Activated T-cell treated with anti-CD3 and anti-CD28 coated beads, Interleukin-2, amount 50 U/mL, for 72 hours (primary cell): ENCODE results near the gene SDK1. TPM values are rescaled to one million over a fixed set of nuclear protein-coding genes. Genes with fewer than 3 reads are reported as not detected.
A peak's percentile ranks its signal among the peaks of the same experiment; 100 is the strongest.

ENCODE experiments used
- ATAC-seq, 2 donors: fragments of 150-1000 bp; cut with Tn5 transposase; replicated peaks in 1 of 2; 2 replicates each; pipeline ENCODE4 v1.10.0; 2021; ENCODE audit warnings: moderate library complexity in 2 of 2, mild to moderate bottlenecking in 1 of 2
- DNase-seq, 2 donors: peaks; one replicate each; pipeline ENCODE4 v3.0.0; 2021 to 2022; ENCODE audit warnings: mixed read lengths in 1 of 2
- H3K27ac Mint-ChIP-seq: one replicate; pipeline ENCODE4 v1.8.0; 2022; ENCODE audit warnings: mild to moderate bottlenecking, moderate library complexity, mixed read lengths
- H3K27me3 Mint-ChIP-seq: one replicate; pipeline ENCODE4 v1.8.0; 2022; ENCODE audit warnings: low read depth, mixed read lengths
- H3K36me3 Mint-ChIP-seq, 2 donors: one replicate each; pipeline ENCODE4 v1.8.0; 2022; ENCODE audit warnings: mixed read lengths in 2 of 2, mild to moderate bottlenecking in 1 of 2; ENCODE audit not compliant: insufficient read depth in 2 of 2
- H3K4me1 Mint-ChIP-seq: one replicate; pipeline ENCODE4 v1.8.0; 2022; ENCODE audit warnings: low read depth, mixed read lengths
- H3K4me3 Mint-ChIP-seq, 2 donors: one replicate each; pipeline ENCODE4 v1.8.0; 2022; ENCODE audit warnings: mild to moderate bottlenecking in 2 of 2, mixed read lengths in 2 of 2, moderate library complexity in 2 of 2
- H3K9me3 Mint-ChIP-seq, 2 donors: one replicate each; pipeline ENCODE4 v1.8.0; 2022; ENCODE audit warnings: mixed read lengths in 2 of 2
- total RNA-seq, 2 donors: library from RNA; stranded (reverse); gene quantifications; one replicate each; pipeline ENCODE4 v1.2.3, GENCODE V29; 2022

The SDK1 gene
- total RNA-seq, 2 donors from 2014 or later, result 6.1 to 6.3 TPM

DNA sequence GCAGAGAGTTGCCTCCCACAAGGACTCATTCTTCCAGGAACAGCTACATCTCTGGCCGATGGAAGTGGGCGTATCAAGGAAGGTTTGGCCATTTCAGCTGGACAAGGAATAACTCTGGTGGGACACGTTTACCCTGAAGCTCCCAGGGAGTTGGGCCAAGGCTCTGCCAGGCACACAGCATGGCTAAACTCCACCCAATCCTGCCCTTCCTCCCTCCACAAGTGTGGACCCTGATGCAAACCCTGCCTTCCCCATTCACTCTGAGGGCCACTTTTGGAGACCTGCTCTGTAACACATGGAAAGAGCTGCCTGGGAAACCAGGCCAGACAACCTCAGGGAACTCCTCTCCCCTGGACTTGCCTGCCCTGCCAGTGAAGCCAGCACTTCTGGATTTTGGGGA is 973.2 kb downstream of the SDK1 start:
- peaks cover 0 to 6% of the 10 kb centered on the region in 2 donors for H3K36me3 Mint-ChIP-seq
- no peak for DNase-seq
- H3K27me3 Mint-ChIP-seq, result no peaks in the 10 kb centered on the region
- H3K4me3 Mint-ChIP-seq, result no peak overlapping the region
- no peak overlapping the region for H3K27ac Mint-ChIP-seq
- no peaks in the 10 kb centered on the region for H3K4me1 Mint-ChIP-seq
- no peak for ATAC-seq
- peaks cover 6 to 9% of the 10 kb centered on the region in 2 donors for H3K9me3 Mint-ChIP-seq

DNA sequence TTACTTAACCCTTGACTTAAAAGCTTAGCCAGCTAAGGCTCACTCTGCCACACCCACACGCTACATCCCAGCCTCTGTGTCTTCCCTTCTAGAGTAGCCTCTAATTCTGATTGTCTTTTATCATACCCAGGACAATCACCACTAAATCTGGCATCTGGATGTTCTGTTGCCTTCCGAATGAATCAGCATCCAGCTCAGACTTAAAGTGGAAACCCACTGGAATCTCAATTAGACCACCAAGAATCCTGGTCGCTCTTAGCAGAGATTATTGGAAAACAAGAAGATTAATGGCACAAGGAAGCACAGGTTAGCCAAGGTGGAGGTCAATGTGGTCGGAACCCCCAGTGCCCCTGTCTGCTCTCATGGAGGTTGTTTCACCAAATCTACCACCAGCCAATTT is 976.9 kb downstream of the SDK1 start:
- H3K27ac Mint-ChIP-seq, result no peak overlapping the region
- peaks cover 0 to 6% of the 10 kb centered on the region in 2 donors for H3K36me3 Mint-ChIP-seq
- no peaks in the 10 kb centered on the region for H3K27me3 Mint-ChIP-seq
- no peak for DNase-seq
- peaks cover 6 to 9% of the 10 kb centered on the region in 2 donors for H3K9me3 Mint-ChIP-seq
- ATAC-seq, result no peak
- no peak overlapping the region for H3K4me3 Mint-ChIP-seq
- H3K4me1 Mint-ChIP-seq, result no peaks in the 10 kb centered on the region

DNA sequence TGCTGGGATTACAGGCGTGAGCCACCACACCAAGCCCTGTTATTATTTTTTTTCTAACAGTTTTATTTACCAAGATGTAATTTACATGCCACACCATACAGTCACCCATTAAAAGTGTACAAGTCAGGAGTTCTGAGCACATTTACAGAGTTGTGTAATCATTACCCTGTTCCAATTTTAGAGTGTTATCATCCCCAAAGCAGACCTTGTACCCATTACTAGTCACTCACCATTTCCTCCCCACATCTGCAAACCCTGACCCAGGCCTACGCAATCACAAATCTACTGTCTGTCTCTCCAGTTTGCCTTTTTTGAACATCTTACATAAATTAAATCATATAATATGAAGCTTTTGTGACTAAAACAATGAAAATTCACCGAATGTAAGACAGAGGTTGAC is 978.2 kb downstream of the SDK1 start:
- Mint-ChIP-seq H3K27ac (peak overlapping the region; percentile 83), H3K4me3 (no peak overlapping the region), H3K4me1 (no peaks in the 10 kb centered on the region), H3K36me3 (peaks cover 0 to 6% of the 10 kb centered on the region in 2 donors), H3K9me3 (peaks cover 5 to 6% of the 10 kb centered on the region in 2 donors), H3K27me3 (no peaks in the 10 kb centered on the region)
- ATAC-seq (no peak), DNase-seq (no peak)

DNA sequence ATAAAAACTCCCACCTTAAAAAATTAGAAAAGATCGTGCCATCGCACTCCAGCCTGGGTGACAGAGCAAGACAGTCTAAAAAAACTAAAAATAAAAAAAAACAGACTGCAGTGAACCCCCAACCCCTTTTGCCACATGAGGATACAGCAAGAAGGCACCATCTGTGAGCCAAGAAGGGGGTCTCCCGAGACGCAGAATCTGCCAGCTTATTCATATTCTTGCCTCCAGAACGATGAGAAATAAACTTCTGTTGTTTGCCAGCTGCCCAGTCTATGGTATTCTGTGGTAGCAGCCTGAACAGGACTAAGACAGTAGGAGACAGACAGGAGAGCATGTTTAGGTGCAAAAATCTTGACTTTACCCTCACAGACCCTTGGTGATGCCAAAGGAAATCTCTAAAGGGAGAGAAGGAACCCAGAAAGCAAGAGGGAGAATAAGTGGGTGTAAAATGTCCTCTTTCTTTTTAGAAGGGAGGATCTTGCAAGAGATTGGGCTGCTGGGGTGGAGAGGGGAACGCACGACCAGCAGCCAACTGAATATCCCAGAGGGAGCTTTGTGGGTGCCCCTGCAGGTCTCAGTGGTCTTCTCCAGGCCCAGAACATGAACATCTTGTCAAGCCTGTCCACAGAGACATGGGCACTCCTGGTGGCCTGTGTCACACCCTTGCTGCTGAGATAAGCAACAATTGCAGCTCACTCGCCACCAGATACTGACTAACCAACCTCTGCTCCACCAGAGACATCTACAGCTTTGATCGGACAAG is 980.4 kb downstream of the SDK1 start:
- no peaks in the 10 kb centered on the region for H3K4me1 Mint-ChIP-seq
- ATAC-seq, result no peak
- H3K27me3 Mint-ChIP-seq, result no peaks in the 10 kb centered on the region
- no peak overlapping the region for H3K4me3 Mint-ChIP-seq
- DNase-seq, result no peak
- no peak overlapping the region for H3K27ac Mint-ChIP-seq
- H3K9me3 Mint-ChIP-seq, result peaks cover 0 to 2% of the 10 kb centered on the region in 2 donors
- H3K36me3 Mint-ChIP-seq, result peaks cover 0 to 2% of the 10 kb centered on the region in 2 donors

DNA sequence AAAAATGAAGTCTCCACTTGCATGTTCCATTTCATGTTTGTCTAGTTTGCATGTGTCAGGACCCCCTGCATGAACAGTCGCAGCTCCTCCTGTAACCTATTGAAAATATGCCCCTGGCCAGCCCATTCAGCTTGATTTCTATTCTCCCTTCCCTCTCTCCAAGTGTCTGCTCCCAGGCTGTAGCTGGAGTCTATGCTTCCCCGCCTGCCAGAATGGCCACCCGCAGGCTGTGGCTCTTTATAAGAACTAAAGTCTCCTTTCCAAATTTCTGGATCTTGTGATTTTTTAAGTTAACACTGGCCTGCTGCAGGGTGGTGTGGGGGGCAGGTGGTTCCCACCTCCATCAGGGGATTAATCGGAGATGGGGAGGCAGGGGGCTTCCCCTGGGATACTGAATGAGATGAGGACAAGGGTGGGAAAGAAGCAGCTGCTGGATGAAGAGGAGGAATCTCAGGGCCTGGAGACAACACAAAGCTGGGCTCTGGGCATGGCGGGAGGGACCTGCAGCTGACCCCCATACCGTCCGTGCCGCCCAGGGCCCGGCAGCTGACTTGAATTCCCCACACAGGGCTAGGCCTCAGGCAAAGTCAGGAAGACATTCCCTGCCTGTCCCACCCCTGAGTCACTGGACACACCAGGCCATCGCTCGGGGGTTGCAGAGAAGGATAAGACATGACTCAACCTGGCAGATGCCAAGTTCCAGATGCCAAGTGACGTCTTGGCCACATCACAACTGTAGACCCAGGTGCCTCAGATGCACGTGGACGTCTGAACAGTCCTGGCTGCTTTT is 981.6 kb downstream of the SDK1 start:
- no peak for DNase-seq
- no peaks in the 10 kb centered on the region for H3K4me1 Mint-ChIP-seq
- no peaks in the 10 kb centered on the region for H3K9me3 Mint-ChIP-seq
- no peak overlapping the region for H3K4me3 Mint-ChIP-seq
- no peaks in the 10 kb centered on the region for H3K36me3 Mint-ChIP-seq
- H3K27me3 Mint-ChIP-seq, result no peaks in the 10 kb centered on the region
- H3K27ac Mint-ChIP-seq, result no peak overlapping the region
- ATAC-seq, result no peak

DNA sequence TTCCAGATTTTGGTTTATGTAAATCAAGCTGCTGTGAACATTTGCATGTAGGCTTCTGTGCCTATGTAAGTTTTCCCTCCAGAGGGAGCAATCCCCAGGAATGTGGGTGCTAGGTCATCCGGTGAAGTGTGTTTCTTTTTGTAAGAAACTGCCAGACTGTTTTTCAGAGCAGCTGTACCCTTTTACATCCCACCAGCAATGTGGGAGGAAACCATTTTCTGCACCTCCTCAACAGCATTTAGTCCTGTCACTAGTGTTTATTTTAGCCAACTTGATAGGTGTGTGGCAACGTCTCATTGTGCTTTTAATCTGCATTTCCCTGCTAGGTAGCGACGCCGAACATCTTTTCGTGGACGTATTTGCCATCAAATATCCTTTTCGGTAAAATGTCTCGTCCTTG is 985.3 kb downstream of the SDK1 start:
- ATAC-seq (no peak), DNase-seq (no peak)
- no peak overlapping the region for H3K4me3 Mint-ChIP-seq
- no peak overlapping the region for H3K27ac Mint-ChIP-seq
- no peaks in the 10 kb centered on the region for H3K4me1 Mint-ChIP-seq
- H3K9me3 Mint-ChIP-seq, result peaks cover 4% of the 10 kb centered on the region in 2 donors
- no peaks in the 10 kb centered on the region for H3K36me3 Mint-ChIP-seq
- H3K27me3 Mint-ChIP-seq, result peaks cover 18% of the 10 kb centered on the region

DNA sequence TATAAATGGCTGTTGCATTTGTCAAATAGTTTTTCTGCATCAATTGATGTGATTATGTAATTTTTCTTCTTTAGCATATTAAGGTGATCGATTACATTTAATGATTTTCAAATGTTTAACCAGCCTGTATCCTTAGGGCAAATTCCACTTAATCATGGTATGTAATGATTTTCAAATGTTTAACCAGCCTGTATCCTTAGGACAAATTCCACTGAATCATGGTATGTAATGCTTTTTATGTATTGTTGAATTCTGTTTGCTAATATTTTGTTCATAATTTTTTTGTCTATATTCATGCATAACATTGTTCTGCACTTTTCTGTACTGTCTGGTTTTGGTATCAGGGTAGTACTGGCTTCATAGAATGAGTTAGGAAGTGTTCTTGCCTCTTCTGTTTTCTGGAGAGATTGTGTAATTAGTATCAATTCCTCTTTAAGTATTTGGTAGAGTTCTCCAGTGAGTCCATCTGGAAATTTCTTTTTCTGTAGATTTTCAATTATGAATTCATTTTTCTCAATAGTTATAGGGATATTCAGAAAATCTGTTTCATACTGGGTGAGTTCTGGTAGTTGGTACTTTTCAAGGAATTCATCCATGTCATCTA is 987.8 kb downstream of the SDK1 start:
- DNase-seq, result no peak
- peaks cover 0 to 2% of the 10 kb centered on the region in 2 donors for H3K36me3 Mint-ChIP-seq

DNA sequence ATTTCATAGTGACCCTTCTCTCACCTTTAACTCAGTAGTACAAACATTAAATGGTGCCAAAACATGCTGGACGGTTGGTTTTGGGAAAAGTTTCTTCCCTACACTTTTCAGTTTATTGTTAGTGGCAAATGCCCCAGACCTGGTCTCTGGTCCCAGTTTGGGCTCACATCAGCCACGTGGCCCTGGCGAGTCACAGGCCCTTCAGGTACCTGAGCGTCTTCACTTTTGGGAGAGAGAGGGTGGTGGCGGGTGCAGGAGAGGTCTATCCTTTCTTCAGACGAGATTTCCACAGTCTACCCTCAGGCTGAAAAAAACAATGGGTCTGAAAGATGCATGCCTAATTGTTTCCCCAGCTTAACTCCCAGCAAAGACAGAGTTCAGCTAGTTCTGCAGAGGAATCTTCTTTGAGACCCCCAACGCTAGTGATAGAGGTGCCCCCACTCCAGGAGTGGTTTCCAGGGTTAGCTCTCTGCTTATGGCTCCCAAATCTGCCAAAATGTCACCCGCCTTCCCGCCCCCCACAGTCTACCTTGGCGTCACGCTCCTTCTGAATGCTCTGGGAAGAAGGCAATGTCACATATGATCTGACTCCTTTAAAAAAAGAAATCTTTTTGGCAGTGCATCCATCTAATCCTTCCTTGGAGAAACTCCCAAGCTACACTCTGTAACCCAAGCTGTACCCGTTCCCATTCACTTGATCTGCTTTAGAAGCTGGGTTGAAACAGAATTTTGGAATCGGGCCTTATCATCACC is 996.3 kb downstream of the SDK1 start:
- Mint-ChIP-seq H3K9me3 (peaks cover 10 to 12% of the 10 kb centered on the region in 2 donors), H3K4me3 (no peak overlapping the region), H3K27ac (no peak overlapping the region), H3K27me3 (no peaks in the 10 kb centered on the region), H3K4me1 (no peaks in the 10 kb centered on the region), H3K36me3 (peaks cover 2 to 3% of the 10 kb centered on the region in 2 donors)
- DNase-seq, result no peak
- no peak for ATAC-seq

More for the DNA sequence above, 987.8 kb downstream of the SDK1 start:
- H3K27ac Mint-ChIP-seq, result no peak overlapping the region
- H3K4me3 Mint-ChIP-seq, result no peak overlapping the region
- ATAC-seq, result no peak
- H3K4me1 Mint-ChIP-seq, result no peaks in the 10 kb centered on the region
- peaks cover 11 to 12% of the 10 kb centered on the region in 2 donors for H3K9me3 Mint-ChIP-seq
- H3K27me3 Mint-ChIP-seq, result peaks cover 25% of the 10 kb centered on the region

DNA sequence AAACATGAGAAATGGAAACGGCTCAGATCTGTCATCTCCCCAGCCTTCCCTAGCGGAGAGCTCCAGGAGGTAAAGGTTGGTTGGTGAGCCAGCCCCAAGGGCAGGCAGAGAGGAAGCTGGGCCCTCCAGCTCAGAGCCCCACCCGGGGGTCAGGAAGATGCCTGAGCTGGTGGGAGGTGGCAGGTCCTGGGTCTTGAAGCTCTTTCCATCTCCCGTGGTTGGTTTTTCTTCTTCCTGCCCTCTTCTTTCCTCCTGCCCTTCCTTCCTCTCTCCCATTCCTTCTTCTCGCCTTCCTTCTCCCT is 996.8 kb downstream of the SDK1 start:
- peaks cover 2 to 3% of the 10 kb centered on the region in 2 donors for H3K36me3 Mint-ChIP-seq
- DNase-seq, result no peak
- no peak overlapping the region for H3K27ac Mint-ChIP-seq
- no peak overlapping the region for H3K4me3 Mint-ChIP-seq
- no peaks in the 10 kb centered on the region for H3K27me3 Mint-ChIP-seq
- H3K9me3 Mint-ChIP-seq, result peaks cover 8 to 12% of the 10 kb centered on the region in 2 donors
- no peaks in the 10 kb centered on the region for H3K4me1 Mint-ChIP-seq
- ATAC-seq, result no peak

DNA sequence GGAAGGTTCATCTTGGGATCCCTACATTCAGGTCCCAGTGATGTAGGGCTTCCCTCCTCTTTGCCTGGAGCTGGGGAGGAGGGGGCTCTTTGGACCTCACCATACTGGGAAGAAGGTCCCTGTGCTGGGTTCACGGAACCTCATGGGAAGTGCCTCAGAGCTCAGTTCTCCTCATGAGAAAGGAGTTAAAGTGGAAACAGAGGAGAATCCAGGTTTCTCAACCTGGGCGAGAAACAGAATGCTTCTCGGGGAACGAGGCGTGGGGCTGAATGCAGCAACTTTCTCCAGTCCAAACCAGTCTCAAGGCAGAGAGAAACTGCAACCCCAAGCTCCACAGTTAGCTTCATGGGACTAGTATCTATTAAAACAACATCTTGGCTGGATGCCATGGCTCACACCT is 998.4 kb downstream of the SDK1 start:
- Mint-ChIP-seq H3K9me3 (peaks cover 0 to 3% of the 10 kb centered on the region in 2 donors), H3K4me1 (no peaks in the 10 kb centered on the region), H3K27me3 (no peaks in the 10 kb centered on the region), H3K27ac (no peak overlapping the region), H3K36me3 (peaks cover 0 to 3% of the 10 kb centered on the region in 2 donors), H3K4me3 (no peak overlapping the region)
- ATAC-seq, result no peak
- no peak for DNase-seq

DNA sequence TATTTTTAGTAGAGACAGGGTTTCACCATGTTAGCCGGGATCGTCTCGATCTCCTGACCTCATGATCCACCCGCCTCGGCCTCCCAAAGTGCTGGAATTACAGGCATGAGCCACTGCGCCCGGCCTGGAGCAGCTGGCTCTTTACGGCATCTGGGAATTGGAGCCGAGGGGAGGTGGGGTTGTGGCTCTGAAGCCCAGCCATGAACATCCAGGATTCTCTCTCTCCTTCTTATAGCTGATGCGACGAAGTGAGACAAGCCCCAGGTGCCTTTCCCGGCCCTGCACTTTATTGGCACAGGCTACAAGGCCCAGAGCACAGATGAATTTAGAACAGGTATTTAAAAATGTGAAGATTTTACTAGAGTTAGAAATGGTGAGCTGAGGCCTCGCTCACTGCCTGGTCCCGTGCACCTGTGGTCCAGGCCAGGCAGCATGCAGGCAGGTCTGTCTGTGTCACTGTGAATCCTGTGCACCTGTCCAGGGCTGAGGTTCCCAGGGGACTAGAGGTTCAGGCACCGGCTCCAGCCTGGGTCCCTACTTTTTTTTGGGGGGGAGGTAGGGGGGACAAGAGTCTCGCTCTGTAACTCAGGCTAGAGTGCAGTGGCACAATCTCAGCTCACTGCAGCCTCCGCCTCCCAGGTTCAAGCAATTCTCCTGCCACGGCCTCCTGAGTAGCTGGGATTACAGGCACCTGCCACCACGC is 1001.3 kb downstream of the SDK1 start:
- H3K4me1 Mint-ChIP-seq, result no peaks in the 10 kb centered on the region
- H3K9me3 Mint-ChIP-seq, result no peaks in the 10 kb centered on the region
- DNase-seq (no peak), ATAC-seq (no peak)
- H3K36me3 Mint-ChIP-seq, result no peaks in the 10 kb centered on the region
- H3K27ac Mint-ChIP-seq, result no peak overlapping the region
- no peaks in the 10 kb centered on the region for H3K27me3 Mint-ChIP-seq
- no peak overlapping the region for H3K4me3 Mint-ChIP-seq

DNA sequence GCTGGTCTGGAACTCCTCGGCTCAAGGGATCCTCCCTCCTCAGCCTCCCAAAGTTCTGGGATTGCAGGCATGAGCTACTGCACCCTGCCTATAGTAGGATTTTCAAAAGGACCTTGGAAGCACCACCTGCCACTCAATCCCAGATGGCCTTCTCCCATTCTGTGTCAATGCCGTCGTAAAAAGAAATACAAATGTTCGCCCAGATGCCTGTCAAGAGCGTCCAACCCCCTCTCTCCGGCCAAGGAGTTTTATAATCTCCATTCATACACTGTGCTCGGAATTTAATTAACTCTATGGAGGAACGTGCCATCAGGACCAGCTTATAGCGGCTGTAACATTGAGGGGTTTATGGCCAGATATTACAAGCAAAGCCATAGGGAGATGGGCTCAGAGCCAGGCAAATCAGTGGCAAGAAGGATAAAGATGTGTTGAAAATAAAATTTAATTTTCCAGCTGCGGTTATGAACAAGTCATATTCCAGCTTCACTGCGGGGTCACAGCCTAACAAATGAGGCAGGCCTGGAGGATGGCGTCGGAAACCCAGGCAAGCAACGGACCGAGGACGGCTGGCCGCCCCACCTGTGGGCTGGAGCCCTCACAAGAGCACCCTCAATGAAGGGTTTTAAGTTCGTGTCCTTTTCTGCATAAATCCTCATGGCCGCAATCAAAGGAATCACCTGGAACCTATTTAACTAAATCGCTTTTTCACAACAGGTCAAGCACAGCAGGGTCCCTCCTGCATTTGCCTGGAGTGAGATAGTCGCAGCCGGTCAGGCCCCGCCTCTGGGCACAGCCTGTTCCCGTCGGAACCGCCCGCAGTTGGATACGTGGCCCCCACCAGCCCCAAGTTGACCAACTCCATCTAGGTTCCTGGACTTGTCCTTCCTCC is 1006.5 kb downstream of the SDK1 start:
- Mint-ChIP-seq H3K4me1 (no peaks in the 10 kb centered on the region), H3K36me3 (no peaks in the 10 kb centered on the region), H3K9me3 (no peaks in the 10 kb centered on the region), H3K4me3 (no peak overlapping the region), H3K27me3 (peaks cover 6% of the 10 kb centered on the region), H3K27ac (no peak overlapping the region)
- no peak for ATAC-seq
- no peak for DNase-seq
